Cardiac fibroblast (primary cell): ENCODE results near the gene TNC.

Experiments used
- DNase-seq, 2 donors: peaks; one replicate each; pipeline versions ENCODE4 v3.0.0 to v3.0.0-alpha.2; 2010; ENCODE audit warnings: low read depth in 2 of 2
- H3K4me3 ChIP-seq, 2 donors: replicated peaks in 1 of 2; 1 replicate in 1 of 2; 2 replicates in 1 of 2; pipeline ENCODE4 v1.5.1; 2011; ENCODE audit warnings: low read depth in 2 of 2, low read length in 2 of 2, mild to moderate bottlenecking in 2 of 2, moderate library complexity in 1 of 2
- TF ChIP-seq, protein P1 (sequence below): IDR thresholded peaks from one replicate; pipeline ENCODE4 v1.5.1; 2011; ENCODE audit warnings: low read depth, mild to moderate bottlenecking, low read length, inconsistent platforms

The TNC gene

DNA sequence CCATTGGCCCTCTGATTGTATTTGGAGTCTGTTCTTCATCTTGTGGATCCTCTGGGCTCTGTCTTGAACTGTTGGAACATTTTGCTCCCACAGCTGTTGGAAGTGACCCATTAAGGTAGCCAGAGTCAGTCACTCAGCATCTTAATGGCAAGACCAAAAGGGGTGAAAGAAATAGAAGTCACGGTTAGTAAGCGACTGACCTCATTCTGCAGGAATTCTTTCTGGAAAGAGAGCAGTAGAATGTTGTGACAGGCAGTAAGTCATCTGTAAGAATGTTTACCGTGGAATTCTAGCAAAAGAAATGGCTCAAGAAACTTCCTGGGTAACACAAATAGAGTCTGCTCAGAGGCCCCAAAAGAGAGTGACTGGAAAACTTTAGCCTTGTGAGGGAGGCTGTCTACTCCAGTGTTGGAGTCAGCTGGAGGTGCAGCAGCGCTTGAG is 28.6 kb upstream of the TNC start:
- TF ChIP-seq, protein P1, sequence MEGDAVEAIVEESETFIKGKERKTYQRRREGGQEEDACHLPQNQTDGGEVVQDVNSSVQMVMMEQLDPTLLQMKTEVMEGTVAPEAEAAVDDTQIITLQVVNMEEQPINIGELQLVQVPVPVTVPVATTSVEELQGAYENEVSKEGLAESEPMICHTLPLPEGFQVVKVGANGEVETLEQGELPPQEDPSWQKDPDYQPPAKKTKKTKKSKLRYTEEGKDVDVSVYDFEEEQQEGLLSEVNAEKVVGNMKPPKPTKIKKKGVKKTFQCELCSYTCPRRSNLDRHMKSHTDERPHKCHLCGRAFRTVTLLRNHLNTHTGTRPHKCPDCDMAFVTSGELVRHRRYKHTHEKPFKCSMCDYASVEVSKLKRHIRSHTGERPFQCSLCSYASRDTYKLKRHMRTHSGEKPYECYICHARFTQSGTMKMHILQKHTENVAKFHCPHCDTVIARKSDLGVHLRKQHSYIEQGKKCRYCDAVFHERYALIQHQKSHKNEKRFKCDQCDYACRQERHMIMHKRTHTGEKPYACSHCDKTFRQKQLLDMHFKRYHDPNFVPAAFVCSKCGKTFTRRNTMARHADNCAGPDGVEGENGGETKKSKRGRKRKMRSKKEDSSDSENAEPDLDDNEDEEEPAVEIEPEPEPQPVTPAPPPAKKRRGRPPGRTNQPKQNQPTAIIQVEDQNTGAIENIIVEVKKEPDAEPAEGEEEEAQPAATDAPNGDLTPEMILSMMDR: no peak
- peak; percentile 57 to 89 for DNase-seq
- H3K4me3 ChIP-seq: no peak overlapping the region

DNA sequence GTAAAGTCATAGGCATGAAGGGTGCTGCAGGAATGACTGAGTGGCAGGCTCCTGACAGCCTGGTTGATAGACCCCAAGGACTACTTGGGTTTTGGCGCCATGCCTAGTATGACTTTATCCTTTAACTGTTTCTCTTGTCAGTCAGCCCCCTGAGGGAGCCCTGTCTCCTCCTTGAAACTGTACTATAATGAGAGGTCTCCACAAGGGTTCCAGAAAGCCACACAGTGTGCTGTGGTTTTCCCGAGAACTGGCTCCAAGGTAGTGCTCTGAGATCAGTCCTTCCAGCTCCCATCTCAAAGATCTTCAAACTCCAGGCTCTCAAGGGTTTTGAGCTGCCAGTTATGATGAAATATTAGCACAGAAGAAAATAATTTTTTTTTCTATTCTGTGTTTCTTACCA is 26.7 kb upstream of the TNC start:
- H3K4me3 ChIP-seq: no peak overlapping the region
- DNase-seq: no peak
- TF ChIP-seq, protein P1: no peak

DNA sequence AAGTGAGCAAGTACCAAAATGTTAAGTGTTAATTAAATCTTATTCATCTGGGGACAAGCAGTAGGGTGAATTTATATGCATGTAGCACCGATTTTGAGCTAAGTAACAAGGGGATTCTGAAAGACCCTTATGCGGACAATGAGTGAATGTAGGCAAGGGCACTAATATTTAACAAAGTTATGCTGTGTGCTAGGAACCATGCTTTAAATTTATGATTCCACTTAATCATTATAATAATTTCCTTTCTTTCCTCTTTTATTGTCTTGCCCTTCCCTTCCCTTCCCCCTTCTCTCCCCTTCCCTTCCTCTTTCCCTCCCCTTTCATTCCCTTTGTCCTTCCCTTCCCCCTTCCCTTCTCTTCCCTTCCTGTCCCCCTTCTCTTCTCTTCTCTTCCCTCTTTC is 25.7 kb upstream of the TNC start:
- DNase-seq: no peak
- TF ChIP-seq, protein P1: no peak
- no peak overlapping the region for H3K4me3 ChIP-seq

DNA sequence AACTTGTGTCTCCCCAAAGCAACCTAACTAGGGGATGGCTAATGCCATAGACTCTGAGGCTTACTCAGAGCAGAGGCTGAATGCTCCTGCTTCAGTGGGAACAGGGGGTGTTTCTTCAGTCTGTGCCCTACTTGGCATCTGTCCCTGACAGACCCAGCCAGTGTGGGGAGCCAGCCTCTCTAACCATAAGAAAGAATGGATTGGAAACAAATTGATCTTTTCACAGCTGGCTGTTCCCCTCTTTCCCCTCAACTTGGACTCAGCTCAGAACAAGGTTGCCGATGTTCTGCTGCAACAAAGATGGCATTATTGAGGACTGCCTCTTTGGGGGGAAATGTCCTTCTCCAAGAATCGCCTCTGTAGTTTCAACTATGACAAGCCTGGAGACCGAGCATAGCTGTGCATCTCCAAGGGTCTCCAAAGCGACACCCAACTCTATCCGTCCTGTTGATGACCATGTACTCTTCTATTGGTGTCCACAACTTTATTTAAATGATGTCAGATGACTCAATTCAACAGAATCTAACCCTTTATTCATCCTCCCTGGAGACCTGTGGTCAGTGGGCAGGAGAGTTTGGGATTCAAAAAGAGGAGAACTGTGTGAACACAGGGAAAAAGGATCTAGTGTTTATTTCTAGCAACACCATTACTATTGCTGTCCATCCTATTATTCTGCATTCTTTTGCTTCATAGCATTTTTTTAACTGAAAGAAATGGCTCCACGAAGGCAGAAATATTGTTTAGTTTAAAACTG is 24.7 kb upstream of the TNC start:
- TF ChIP-seq, protein P1: no peak
- DNase-seq: peak in 1 of 2 donors; percentile 70
- H3K4me3 ChIP-seq: no peak overlapping the region

DNA sequence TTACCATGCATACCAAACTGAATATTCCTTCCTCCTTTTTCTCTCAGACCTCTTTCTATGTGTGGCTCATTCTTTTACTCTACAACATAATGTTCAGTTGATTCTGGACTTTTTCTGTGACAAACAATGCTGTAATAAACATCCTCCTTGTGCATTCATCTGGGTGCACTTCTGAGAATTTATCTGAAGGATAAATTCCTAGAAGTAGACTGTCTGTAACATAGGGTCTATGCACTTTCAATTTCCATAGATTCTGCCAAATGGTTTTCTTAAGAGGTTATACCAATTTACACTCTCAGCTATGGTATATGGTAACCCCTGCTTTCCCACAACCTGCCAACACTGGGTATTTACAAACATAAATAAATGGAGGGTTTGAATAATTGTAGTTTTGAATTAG is 24.1 kb upstream of the TNC start:
- no peak overlapping the region for H3K4me3 ChIP-seq
- DNase-seq: no peak
- TF ChIP-seq, protein P1: no peak

DNA sequence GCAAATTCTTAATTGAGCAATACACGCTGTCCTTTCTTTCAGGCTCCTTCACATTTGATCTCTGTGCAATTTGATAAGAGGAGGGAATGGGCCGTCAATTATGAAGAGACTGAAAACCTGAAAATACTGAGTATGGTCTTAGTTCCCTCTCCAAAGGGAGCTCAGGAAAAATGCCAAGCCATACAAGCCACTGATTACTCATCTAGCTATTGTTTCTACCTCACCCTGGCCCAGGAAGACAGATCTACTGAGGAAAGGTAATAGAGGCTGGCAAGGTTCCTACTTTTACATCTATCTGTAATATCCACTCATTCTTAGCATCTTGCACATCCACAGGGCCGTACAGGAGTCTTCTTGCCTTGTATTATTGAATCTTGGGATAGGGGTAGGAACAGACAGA is 23.7 kb upstream of the TNC start:
- DNase-seq: no peak
- TF ChIP-seq, protein P1: no peak
- H3K4me3 ChIP-seq: no peak overlapping the region

DNA sequence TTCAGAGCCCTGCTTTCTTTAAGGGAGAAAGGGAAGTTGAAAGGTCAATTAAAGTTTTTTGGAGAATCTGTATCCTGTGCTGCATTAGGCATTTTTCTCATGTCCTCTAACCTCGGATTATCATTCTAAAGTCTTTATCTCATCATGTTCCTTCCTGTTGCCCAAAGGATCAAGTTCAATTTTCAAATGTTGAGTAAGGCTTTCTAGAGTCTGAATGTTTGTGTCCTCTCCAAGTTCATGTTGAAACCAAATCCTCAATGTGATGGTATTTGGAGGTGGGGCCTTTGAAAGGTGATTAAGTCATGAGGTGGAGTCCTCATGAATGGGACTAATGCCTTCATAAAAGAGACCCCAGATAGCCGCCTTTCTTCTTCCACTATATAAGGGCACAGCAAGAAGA is 20.2 kb upstream of the TNC start:
- no peak for DNase-seq
- no peak overlapping the region for H3K4me3 ChIP-seq
- TF ChIP-seq, protein P1: no peak
